HG03469 (cell line): ENCODE results near the gene FAM234B.
"Not testable (repeated sequence)": the region's sequence is repeated elsewhere in the genome, so short reads cannot be mapped to it uniquely, and the experiment has no call there.

Source experiments
- ATAC-seq: cut with Tn5 transposase; IDR thresholded peaks from one replicate; pipeline ENCODE4 v1.9.1; 2021; ENCODE audit warnings: mild to moderate bottlenecking, moderate library complexity, moderate number of reproducible peaks; ENCODE audit not compliant: unreplicated experiment

FAM234B gene

GRCh38 chr12:13052421-13052820, 8.2 kb downstream of the FAM234B start:
- ATAC-seq, result no peak

GRCh38 chr12:13053617-13054016, 9.4 kb downstream of the FAM234B start:
- ATAC-seq, result not testable (repeated sequence)

- no peak for ATAC-seq
Measured at GRCh38 chr12:13060581-13060980, 16.4 kb downstream of the FAM234B start.

GRCh38 chr12:13061377-13061776, 17.2 kb downstream of the FAM234B start:
- no peak for ATAC-seq

- ATAC-seq, result no peak
Measured at GRCh38 chr12:13062669-13063068, 18.5 kb downstream of the FAM234B start.

GRCh38 chr12:13066014-13066413, 21.8 kb downstream of the FAM234B start:
- no peak for ATAC-seq

GRCh38 chr12:13066459-13066858, 22.3 kb downstream of the FAM234B start:
- ATAC-seq, result no peak

GRCh38 chr12:13067322-13067721, 23.1 kb downstream of the FAM234B start:
- no peak for ATAC-seq

- no peak for ATAC-seq
Measured at GRCh38 chr12:13069380-13069779, 25.2 kb downstream of the FAM234B start.

- no peak for ATAC-seq
Measured at GRCh38 chr12:13071305-13072280, 27.4 kb downstream of the FAM234B start.

- no peak for ATAC-seq
Measured at GRCh38 chr12:13073173-13073572, 29.0 kb downstream of the FAM234B start.

GRCh38 chr12:13074396-13075117, 30.4 kb downstream of the FAM234B start:
- no peak for ATAC-seq

GRCh38 chr12:13075118-13075480, 30.9 kb downstream of the FAM234B start:
- ATAC-seq, result no peak

GRCh38 chr12:13075786-13076570, 31.8 kb downstream of the FAM234B start:
- ATAC-seq, result no peak

GRCh38 chr12:13079440-13079906, 35.3 kb downstream of the FAM234B start:
- no peak for ATAC-seq

- ATAC-seq, result no peak
Measured at GRCh38 chr12:13080266-13080665, 36.1 kb downstream of the FAM234B start.

GRCh38 chr12:13082861-13083260, 38.7 kb downstream of the FAM234B start:
- no peak for ATAC-seq

- not testable (repeated sequence) for ATAC-seq
Measured at GRCh38 chr12:13083638-13084037, 39.5 kb downstream of the FAM234B start.

GRCh38 chr12:13084898-13085640, 40.9 kb downstream of the FAM234B start:
- ATAC-seq, result no peak

GRCh38 chr12:13085968-13086686, 41.9 kb downstream of the FAM234B start:
- ATAC-seq, result no peak
